Vagina (tissue), 2 donors: Measurements from ENCODE around the gene DDC.

Source experiments
- CTCF ChIP-seq, 3 experiments: fragments of 450-650 bp in 2 of 3; fragments of 200-600 bp in 1 of 3; sonication (generic) in 1 of 3; IDR thresholded peaks; one replicate each; pipeline ENCODE4 v1.5.1; 2017 to 2019; ENCODE audit warnings: antibody characterized with exemption in 3 of 3, mild to moderate bottlenecking in 2 of 3, moderate library complexity in 2 of 3
- POLR2AphosphoS5 ChIP-seq, 2 donors: sonication (generic); formaldehyde crosslinking; IDR thresholded peaks; one replicate each; pipeline ENCODE4 v1.9.0; 2017; ENCODE audit warnings: antibody characterized with exemption in 2 of 2, mild to moderate bottlenecking in 2 of 2, low read depth in 1 of 2; ENCODE audit not compliant: insufficient read depth in 1 of 2

- no peak for TF ChIP-seq CTCF (IDR thresholded peaks at IDR 0.05)
- no peak for TF ChIP-seq POLR2AphosphoS5 (IDR thresholded peaks at IDR 0.05; ENCODE audit: insufficient read depth in 1 of 2, low read depth in 1 of 2)
These were observed 68.6 kb downstream of the DDC start for GRCh38 chr7:50496569-50496968.
